ENCODE data around the gene SLC16A5.
"Not testable (repeated sequence)": the region's sequence is repeated elsewhere in the genome, so short reads cannot be mapped to it uniquely, and the experiment has no call there.

The SLC16A5 gene

DNA sequence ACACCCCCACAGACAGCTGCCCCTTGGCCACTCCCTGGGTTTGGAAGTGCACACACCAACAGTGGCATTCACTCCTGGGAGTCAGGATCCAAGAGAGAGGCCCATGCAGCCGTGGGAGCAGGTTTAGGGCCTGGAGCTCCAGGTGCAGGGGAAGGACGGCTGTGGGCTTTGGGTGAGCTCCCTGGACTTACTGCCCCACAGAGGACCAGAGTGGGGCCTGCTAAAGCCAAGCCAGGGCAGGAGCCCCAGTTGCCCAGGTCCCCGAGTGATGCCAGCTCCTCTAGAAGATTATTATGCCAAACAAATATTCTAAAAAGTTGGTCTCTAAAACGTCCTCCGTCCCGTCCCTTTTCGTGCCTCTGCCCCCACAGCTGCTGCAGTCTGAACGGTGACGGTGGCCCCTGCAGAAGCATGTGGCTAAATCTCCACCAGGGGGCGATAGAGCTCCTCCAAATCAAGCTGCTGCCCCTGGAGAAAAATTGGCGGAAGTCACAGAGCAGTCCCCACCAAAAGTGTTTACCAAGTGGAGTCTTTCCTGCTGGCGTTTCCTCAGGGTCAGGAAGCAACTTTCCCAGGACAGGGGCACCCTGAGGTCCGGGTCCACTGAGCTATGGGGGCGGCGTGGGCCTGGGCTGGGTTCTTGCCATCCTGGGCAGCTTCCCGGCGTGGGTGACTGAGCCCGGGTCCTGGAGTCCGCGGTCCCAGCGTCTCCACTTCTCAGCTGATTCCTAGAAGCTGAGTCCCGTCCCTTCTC, 26.2 kb downstream of the SLC16A5 start:
- DNase-seq, result peak; percentile 93

GRCh38 chr17:75114552-75115314, 27.0 kb downstream of the SLC16A5 start:
- DNase-seq, result no peak

DNA sequence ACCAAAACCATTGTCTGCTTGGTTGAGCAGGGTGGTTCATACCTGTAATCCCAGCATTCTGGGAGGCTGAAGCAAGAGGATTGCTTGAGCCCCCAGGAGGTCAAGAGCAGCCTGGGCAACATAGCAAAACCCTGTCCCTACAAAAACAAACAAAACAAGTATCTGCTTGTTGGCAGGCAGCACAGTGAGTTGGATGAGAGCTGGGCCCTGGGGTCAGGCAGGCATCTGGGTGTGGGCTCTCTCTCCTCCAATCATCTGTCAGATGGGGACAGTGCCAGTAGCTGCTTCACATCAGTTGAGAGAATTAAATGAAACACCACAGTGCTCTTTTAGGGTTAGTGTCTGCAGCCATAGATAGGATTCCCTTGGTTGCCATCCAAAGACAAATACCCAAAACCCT, 27.8 kb downstream of the SLC16A5 start:
- no peak for DNase-seq

DNA sequence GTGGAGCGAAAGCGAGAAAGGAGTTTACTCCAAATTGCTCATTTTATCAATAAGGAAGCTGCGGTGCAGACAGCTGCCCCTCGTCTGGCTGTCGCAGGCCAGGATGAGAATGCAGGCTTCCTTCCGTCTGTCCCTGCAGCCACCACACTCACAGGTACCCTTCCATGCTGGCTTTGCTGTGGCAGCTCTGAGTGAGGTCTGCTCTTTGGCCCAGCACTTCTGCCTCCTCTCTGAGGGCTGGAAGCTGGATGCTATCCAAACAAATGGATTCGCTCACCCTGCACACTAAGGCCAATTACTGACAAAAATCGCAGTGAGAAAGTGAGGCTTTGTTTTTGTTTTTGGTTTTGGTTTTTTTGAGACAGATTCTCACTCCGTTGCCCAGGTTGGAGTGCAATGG, 29.0 kb downstream of the SLC16A5 start:
- no peak for DNase-seq

GRCh38 chr17:75118307-75118706, 30.6 kb downstream of the SLC16A5 start:
- no peak for DNase-seq

GRCh38 chr17:75124041-75124818, 36.5 kb downstream of the SLC16A5 start:
- DNase-seq, result peak; percentile 80

DNA sequence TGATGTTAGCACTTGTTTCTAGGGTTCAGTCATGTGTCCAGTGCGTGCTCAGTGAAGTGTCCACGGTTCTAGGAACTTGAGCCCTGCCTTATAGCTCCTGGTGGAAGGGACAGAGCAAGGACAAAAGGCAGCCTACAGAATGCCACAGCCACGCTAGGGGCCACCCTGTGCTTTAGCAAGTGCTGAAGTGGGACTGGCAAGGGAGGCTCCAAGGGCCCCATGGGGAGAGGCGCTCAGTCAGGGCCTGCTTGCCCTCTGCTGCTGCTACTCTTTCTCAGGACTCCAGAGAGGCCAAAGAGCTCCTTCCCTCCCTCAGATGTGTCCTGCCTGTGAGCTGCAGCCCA, 37.0 kb downstream of the SLC16A5 start:
- no peak for DNase-seq

- DNase-seq, result no peak
Measured at GRCh38 chr17:75125984-75126383, 38.2 kb downstream of the SLC16A5 start.

DNA sequence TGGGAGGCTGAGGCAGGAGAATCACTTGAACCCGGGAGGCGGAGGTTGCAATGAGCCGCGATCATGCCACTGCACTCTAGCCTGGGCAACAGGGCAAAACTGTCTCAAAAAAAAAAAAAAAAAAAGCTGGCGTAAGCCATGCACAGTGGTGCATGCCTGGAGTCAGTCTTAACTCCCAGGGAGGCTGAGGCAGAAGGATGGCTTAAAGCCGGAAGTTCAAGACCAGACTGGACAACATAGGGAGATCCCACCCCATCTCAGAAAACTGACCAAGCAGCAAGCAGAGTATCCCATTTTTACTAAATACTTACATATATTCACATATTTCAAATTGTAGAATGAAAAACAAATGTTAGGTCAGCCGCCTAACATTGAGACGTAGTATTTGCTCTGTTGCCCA, 39.2 kb downstream of the SLC16A5 start:
- DNase-seq, result no peak

- not testable (repeated sequence) for DNase-seq
Measured at GRCh38 chr17:75127936-75128335, 40.2 kb downstream of the SLC16A5 start.

DNA sequence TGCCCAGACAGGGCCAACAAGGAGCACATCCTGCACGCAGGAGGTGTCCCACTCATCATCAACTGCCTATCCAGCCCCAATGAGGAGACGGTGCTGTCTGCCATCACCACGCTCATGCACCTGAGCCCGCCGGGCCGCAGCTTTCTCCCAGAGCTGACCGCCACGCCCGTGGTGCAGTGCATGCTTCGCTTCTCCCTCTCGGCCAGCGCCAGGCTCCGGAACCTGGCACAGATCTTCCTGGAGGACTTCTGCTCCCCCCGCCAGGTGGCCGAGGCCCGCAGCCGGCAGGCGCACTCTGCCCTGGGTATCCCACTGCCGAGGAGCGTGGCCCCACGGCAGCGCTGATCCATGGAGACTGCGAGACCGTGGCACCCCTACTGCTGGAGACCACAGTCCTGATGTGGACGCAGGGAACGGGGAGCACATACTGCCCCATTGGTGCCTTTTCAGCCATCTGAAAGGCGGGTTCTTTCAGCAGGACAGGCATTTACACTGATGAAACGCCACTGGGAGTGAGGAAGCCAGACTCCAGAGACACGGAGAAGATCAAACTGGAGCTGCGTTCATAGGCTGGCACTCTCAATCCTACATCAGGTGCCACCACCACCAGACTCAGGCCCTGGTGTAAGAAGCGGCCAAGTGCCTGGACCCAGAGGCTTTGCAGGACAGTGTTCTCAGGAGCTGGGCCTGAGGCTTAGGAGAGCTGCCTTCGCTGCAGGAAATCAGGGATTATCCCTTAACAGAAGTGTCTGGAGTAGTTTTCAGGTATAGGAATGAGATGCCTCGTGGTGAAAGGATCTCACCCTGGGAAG, 41.1 kb downstream of the SLC16A5 start:
- no peak for DNase-seq

- no peak for DNase-seq
Measured at GRCh38 chr17:75129576-75129975, 41.8 kb downstream of the SLC16A5 start.

- no peak for DNase-seq
Measured at GRCh38 chr17:75130059-75130631, 42.4 kb downstream of the SLC16A5 start.

GRCh38 chr17:75130632-75131277, 43.0 kb downstream of the SLC16A5 start:
- DNase-seq, result peak; percentile 71

- DNase-seq, result peak; percentile 89
Measured at GRCh38 chr17:75131278-75132017, 43.7 kb downstream of the SLC16A5 start, which contains the start of gene NT5C. TSS of gene NT5C (minus strand) at chr17:75131742. CDS start at chr17:75131707, 35 bp downstream.

DNA sequence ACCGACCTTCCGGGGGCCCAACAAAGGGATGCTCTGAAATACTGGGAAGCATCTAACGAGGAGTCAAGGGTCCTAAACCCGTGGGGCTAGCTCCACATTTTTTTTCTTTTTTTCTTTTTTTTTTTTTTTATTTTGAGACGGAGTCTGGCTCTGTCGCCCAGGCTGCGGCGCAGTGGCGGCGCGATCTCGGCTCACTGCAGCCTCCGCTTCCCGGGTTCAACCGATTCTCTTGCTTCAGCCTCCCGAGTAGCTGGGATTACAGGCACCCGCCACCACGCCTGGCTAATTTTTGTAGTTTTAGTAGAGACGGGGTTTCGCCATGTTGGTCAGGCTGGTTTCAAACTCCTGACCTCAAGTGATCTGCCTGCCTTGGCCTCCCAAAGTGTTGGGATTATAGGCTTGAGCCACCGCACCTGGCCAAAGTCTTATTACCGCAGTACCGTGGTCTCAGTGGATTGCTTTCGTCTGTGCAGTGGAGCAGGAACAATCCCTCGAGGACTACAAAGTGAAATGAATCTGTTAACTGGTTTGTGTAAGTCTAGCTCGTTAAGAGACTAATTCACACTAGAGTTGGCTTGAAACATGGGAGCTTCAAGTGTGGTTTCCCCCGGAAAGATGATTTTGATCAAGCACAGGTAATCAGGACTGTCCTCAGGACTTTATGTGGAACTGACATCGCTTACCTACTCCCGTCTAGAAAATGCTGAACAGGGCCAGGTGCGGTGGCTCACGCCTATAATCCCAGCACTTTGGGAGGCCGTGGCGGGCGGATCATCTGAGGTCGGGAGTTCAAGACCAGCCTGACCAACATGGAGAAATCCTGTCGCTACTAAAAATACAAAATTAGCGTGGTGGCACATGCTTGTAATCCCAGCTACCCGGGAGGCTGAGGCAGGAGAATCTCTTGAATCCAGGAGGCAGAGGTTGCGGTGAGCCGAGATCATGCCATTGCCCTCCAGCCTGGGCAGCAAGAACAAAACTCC, 44.6 kb downstream of the SLC16A5 start:
- not testable (repeated sequence) for DNase-seq

GRCh38 chr17:75133001-75133400, 45.2 kb downstream of the SLC16A5 start:
- no peak for DNase-seq

GRCh38 chr17:75133607-75134347, 46.0 kb downstream of the SLC16A5 start:
- DNase-seq, result not testable (repeated sequence)

GRCh38 chr17:75135452-75135851, 47.7 kb downstream of the SLC16A5 start:
- no peak for DNase-seq
